Tibial nerve (tissue), 3 donors: ENCODE results near the gene IGF2R.

Experiments used
- CTCF ChIP-seq, 5 experiments: fragments of 200-600 bp in 3 of 5; fragments of 450-650 bp in 2 of 5; sonication (generic) in 3 of 5; IDR thresholded peaks; one replicate each; pipeline ENCODE4 v1.5.1; 2016 to 2019; ENCODE audit warnings: antibody characterized with exemption in 5 of 5, mild to moderate bottlenecking in 3 of 5, moderate library complexity in 2 of 5
- POLR2A ChIP-seq, 2 donors: fragments of 450-650 bp; IDR thresholded peaks; one replicate each; pipeline ENCODE4 v1.6.1; 2017; ENCODE audit warnings: antibody characterized with exemption in 2 of 2, mild to moderate bottlenecking in 2 of 2, moderate library complexity in 2 of 2

- TF ChIP-seq CTCF (IDR thresholded peaks at IDR 0.05) (no peak), POLR2A (IDR thresholded peaks at IDR 0.05) (no peak)
Observed at GRCh38 chr6:160042788-160043301, 74.0 kb downstream of the IGF2R start.
